Middle frontal gyrus (tissue), 1 donor: ENCODE data around the gene ITPRIPL2.
A peak's percentile ranks its signal among the peaks of the same experiment; 100 is the strongest.

Experiments used
- DNase-seq: peaks from one replicate; pipeline ENCODE4 v3.0.0-alpha.2; 2015; ENCODE audit warnings: low spot score; ENCODE audit errors: extremely low spot score

The ITPRIPL2 gene

GRCh38 chr16:19093631-19094541 is 19.9 kb upstream of the ITPRIPL2 start:
- no peak for DNase-seq

- DNase-seq, result no peak
Observed at GRCh38 chr16:19094542-19095365, 19.0 kb upstream of the ITPRIPL2 start.

GRCh38 chr16:19095654-19096053 is 18.1 kb upstream of the ITPRIPL2 start:
- no peak for DNase-seq

- no peak for DNase-seq
Observed at GRCh38 chr16:19098173-19098572, 15.6 kb upstream of the ITPRIPL2 start.

GRCh38 chr16:19102187-19102872 is 11.4 kb upstream of the ITPRIPL2 start:
- no peak for DNase-seq

GRCh38 chr16:19104607-19105006 is 9.2 kb upstream of the ITPRIPL2 start:
- no peak for DNase-seq

GRCh38 chr16:19105131-19105530 is 8.6 kb upstream of the ITPRIPL2 start:
- DNase-seq, result no peak

GRCh38 chr16:19105891-19106624 is 7.7 kb upstream of the ITPRIPL2 start:
- no peak for DNase-seq

- DNase-seq, result no peak
Observed at GRCh38 chr16:19106625-19107020, 7.1 kb upstream of the ITPRIPL2 start.

GRCh38 chr16:19108409-19109287 is 5.1 kb upstream of the ITPRIPL2 start:
- no peak for DNase-seq

- no peak for DNase-seq
Observed at GRCh38 chr16:19109288-19109664, 4.5 kb upstream of the ITPRIPL2 start.

GRCh38 chr16:19110537-19111360 is 3.0 kb upstream of the ITPRIPL2 start:
- no peak for DNase-seq

GRCh38 chr16:19112099-19112407 is 1.7 kb upstream of the ITPRIPL2 start:
- DNase-seq, result no peak

- DNase-seq, result no peak
Observed at GRCh38 chr16:19114359-19115147, 789 bp downstream of the ITPRIPL2 start.

GRCh38 chr16:19115148-19116021 is 1.6 kb downstream of the ITPRIPL2 start:
- no peak for DNase-seq

GRCh38 chr16:19116711-19117449 is 3.1 kb downstream of the ITPRIPL2 start:
- DNase-seq, result no peak

- DNase-seq, result peak; percentile 22
Observed at GRCh38 chr16:19118938-19119431, 5.2 kb downstream of the ITPRIPL2 start.
